Measurements from ENCODE around the gene TAAR1.
A peak's percentile ranks its signal among the peaks of the same experiment; 100 is the strongest.
"Not testable (repeated sequence)": the region's sequence is repeated elsewhere in the genome, so short reads cannot be mapped to it uniquely, and the experiment has no call there.

Gene TAAR1

DNA sequence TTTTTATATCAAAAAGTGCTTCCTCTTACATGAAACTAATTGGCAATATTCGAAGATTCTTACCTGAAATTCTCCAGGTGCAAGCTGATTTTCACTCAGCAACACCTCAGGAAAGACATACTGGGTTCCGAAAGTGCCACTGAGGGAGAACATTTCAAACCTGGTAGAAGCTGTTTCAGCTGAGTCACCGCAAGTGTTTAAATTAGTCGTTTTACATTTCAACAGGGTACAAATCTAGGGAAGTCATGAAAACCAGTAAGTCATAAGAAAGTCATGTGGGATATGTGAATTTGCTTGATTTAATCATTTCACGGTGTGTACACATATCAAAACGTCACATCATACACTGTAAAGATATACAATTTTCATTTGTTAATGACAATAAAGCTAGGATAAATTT is 25.3 kb upstream of the TAAR1 start:
- no peak overlapping the region for H3K4me3 ChIP-seq (ENCODE audit: low read depth, low read length)
- no peak overlapping the region for H3K27ac ChIP-seq
- no peaks in the 10 kb centered on the region for H3K27me3 ChIP-seq (replicated peaks)
- in situ Hi-C loops (cut with HindIII; ENCODE audit: low pct_ligation_motif_present, low sequenced_read_pairs), result no loop called here
- DNase-seq, result no peak
- H3K36me3 ChIP-seq (replicated peaks), result no peaks in the 10 kb centered on the region
- TF ChIP-seq CTCF (IDR thresholded peaks at IDR 0.05; ENCODE audit: low read depth, low read length, missing control alignments), result no peak

GRCh38 chr6:132683543-132683942 is 24.6 kb upstream of the TAAR1 start:
- H3K27ac ChIP-seq, result no peak overlapping the region
- DNase-seq, result peak; percentile 30
- H3K36me3 ChIP-seq (replicated peaks), result no peaks in the 10 kb centered on the region
- H3K4me3 ChIP-seq (ENCODE audit: low read depth, low read length), result no peak overlapping the region
- TF ChIP-seq CTCF (IDR thresholded peaks at IDR 0.05; ENCODE audit: low read depth, low read length, missing control alignments), result no peak
- in situ Hi-C loops (cut with HindIII; ENCODE audit: low pct_ligation_motif_present, low sequenced_read_pairs), result no loop called here
- H3K27me3 ChIP-seq (replicated peaks), result no peaks in the 10 kb centered on the region

DNA sequence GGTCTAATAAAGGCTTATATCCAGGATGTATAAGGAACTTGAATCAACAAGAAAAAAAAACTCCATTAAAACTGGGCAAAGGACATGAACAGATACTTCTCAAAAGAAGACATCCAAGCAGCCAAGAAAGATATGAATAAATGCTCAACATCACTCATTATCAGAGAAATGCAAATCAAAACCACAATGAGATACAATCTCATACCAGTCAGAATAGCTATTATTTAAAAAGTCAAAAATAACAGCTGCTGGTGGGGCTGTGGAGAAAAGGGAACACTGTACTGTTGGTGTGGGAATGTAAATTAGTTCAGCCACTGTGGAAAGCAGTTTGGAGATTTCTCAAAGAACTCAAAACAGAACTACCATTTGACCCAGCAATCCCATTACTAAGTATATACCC is 20.1 kb upstream of the TAAR1 start:
- DNase-seq; in situ Hi-C loops (cut with HindIII; ENCODE audit: low pct_ligation_motif_present, low sequenced_read_pairs); H3K27ac ChIP-seq; H3K27me3 ChIP-seq (replicated peaks); H3K36me3 ChIP-seq (replicated peaks); H3K4me3 ChIP-seq (ENCODE audit: low read depth, low read length): not testable (repeated sequence)

DNA sequence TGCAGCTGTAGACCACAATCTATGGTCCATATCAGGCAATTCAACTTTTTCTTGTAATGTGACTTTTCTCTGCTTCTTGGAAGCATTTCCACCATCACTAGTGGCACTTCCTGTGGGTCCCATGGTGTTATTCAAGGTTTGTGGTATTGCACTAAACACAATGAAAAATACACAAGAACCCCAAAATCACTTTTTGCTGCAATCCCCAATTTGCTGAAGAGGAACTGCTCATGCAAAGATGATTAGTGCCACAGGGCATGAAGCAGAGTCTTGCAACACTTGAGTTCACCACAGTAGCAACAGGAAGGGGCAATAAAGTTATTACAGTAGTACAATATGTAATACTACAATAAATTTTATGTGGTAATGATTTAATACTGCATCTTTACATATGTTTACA is 16.8 kb upstream of the TAAR1 start:
- DNase-seq, result no peak
- in situ Hi-C loops (cut with HindIII; ENCODE audit: low pct_ligation_motif_present, low sequenced_read_pairs), result no loop called here
- Histone ChIP-seq H3K4me3 (ENCODE audit: low read depth, low read length) (no peak overlapping the region), H3K36me3 (replicated peaks) (no peaks in the 10 kb centered on the region), H3K27me3 (replicated peaks) (no peaks in the 10 kb centered on the region), H3K27ac (no peak overlapping the region)
- TF ChIP-seq CTCF (IDR thresholded peaks at IDR 0.05; ENCODE audit: low read depth, low read length, missing control alignments), result no peak

DNA sequence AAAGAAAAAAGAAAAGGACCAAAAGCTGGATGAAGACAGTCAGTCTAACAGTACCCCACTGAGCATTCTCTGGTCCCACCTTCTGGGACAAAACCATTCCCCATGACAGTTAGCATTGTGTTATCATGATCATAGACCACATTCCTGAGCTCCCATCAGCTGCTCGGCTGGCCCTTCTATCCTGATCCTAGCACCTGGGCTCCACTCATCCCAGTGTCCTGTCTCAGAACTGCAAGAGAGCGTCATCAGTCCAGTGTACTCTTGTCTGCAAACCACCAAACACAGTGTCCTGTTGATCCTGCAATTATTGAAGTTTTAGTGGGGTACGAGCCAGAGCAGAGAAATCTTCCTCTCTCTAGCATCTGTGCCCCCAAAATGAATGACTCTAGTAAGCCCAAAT is 16.0 kb upstream of the TAAR1 start:
- H3K36me3 ChIP-seq (replicated peaks), result no peaks in the 10 kb centered on the region
- no peak overlapping the region for H3K27ac ChIP-seq
- TF ChIP-seq CTCF (IDR thresholded peaks at IDR 0.05; ENCODE audit: low read depth, low read length, missing control alignments), result no peak
- no peak for DNase-seq
- H3K4me3 ChIP-seq (ENCODE audit: low read depth, low read length), result no peak overlapping the region
- no peaks in the 10 kb centered on the region for H3K27me3 ChIP-seq (replicated peaks)
- in situ Hi-C loops (cut with HindIII; ENCODE audit: low pct_ligation_motif_present, low sequenced_read_pairs), result no loop called here

GRCh38 chr6:132673376-132674094 is 14.6 kb upstream of the TAAR1 start:
- H3K27me3 ChIP-seq (replicated peaks), result no peaks in the 10 kb centered on the region
- TF ChIP-seq CTCF (IDR thresholded peaks at IDR 0.05; ENCODE audit: low read depth, low read length, missing control alignments), result no peak
- H3K4me3 ChIP-seq (ENCODE audit: low read depth, low read length), result no peak overlapping the region
- no peak for DNase-seq
- in situ Hi-C loops (cut with HindIII; ENCODE audit: low pct_ligation_motif_present, low sequenced_read_pairs), result no loop called here
- H3K36me3 ChIP-seq (replicated peaks), result no peaks in the 10 kb centered on the region
- no peak overlapping the region for H3K27ac ChIP-seq
